ENCODE results near the gene CRYBG2. TPM values are rescaled to one million over a fixed set of nuclear protein-coding genes. Genes with fewer than 3 reads are reported as not detected.

Gene CRYBG2
- total RNA-seq, 1 donor from 2014 or later: 9.4 TPM

- Mint-ChIP-seq H3K4me3 (peak overlapping the region; percentile 98), H3K4me1 (peaks cover 14% of the 10 kb centered on the region)
Measured at GRCh38 chr1:26305667-26306289, 48.2 kb downstream of the CRYBG2 start.

GRCh38 chr1:26302733-26303405 is 51.1 kb downstream of the CRYBG2 start:
- H3K4me1 Mint-ChIP-seq: peaks cover 17% of the 10 kb centered on the region
- H3K27ac Mint-ChIP-seq: no peak overlapping the region

More at GRCh38 chr1:26305667-26306289, 48.2 kb downstream of the CRYBG2 start:
- no peak for DNase-seq (ENCODE audit: low spot score in 2 of 2, unreplicated experiment in 2 of 2)
- Mint-ChIP-seq H3K36me3 (no peaks in the 10 kb centered on the region), H3K27ac (peak overlapping the region; percentile 95), H3K9me3 (no peaks in the 10 kb centered on the region), H3K27me3 (ENCODE audit: low read depth) (no peaks in the 10 kb centered on the region)
- TF ChIP-seq, protein P1, sequence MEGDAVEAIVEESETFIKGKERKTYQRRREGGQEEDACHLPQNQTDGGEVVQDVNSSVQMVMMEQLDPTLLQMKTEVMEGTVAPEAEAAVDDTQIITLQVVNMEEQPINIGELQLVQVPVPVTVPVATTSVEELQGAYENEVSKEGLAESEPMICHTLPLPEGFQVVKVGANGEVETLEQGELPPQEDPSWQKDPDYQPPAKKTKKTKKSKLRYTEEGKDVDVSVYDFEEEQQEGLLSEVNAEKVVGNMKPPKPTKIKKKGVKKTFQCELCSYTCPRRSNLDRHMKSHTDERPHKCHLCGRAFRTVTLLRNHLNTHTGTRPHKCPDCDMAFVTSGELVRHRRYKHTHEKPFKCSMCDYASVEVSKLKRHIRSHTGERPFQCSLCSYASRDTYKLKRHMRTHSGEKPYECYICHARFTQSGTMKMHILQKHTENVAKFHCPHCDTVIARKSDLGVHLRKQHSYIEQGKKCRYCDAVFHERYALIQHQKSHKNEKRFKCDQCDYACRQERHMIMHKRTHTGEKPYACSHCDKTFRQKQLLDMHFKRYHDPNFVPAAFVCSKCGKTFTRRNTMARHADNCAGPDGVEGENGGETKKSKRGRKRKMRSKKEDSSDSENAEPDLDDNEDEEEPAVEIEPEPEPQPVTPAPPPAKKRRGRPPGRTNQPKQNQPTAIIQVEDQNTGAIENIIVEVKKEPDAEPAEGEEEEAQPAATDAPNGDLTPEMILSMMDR (IDR thresholded peaks at IDR 0.05; ENCODE audit: unreplicated experiment): no peak

DNA sequence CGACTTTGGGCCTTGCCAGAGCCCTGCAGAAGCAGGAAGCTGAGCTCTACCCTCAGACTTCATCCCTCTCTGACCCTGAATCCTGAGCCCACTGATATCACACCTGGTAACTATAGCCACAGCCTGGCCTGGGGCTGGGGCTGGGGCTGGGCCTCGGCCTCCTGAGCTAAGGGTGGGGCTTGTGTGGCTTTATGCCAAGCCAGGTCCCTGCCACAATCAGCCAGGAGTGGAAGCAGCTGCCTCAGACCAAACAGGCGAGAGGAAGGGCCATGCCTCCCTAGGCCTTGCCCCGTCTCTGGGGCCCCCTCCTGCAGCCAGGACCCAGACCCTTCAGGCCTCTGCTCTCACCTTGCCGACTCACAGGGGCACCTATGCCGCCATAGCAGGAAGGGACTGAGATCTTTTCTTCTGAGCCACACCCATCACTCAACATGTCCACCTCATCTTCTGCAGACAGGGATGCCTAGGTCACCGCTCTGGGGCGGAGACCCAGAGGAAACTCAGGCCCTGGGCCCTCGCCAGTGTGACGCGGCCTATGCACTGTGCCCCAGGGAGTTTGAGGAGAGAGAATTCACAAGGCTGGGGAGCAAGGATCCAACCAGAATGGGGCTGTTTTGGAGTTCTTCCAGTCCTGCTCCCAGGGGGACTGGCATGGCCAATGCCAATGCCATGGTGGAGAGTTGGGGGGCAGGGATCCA is 53.2 kb downstream of the CRYBG2 start:
- no peaks in the 10 kb centered on the region for H3K36me3 Mint-ChIP-seq
- H3K27me3 Mint-ChIP-seq (ENCODE audit: low read depth): no peaks in the 10 kb centered on the region
- DNase-seq (ENCODE audit: low spot score in 2 of 2, unreplicated experiment in 2 of 2): no peak
- TF ChIP-seq, protein P1 (IDR thresholded peaks at IDR 0.05; ENCODE audit: unreplicated experiment): no peak
- no peak overlapping the region for H3K4me3 Mint-ChIP-seq
- H3K4me1 Mint-ChIP-seq: peaks cover 5% of the 10 kb centered on the region
- H3K9me3 Mint-ChIP-seq: no peaks in the 10 kb centered on the region
- no peak overlapping the region for H3K27ac Mint-ChIP-seq

More at GRCh38 chr1:26302733-26303405, 51.1 kb downstream of the CRYBG2 start:
- no peak for DNase-seq (ENCODE audit: low spot score in 2 of 2, unreplicated experiment in 2 of 2)
- TF ChIP-seq, protein P1 (IDR thresholded peaks at IDR 0.05; ENCODE audit: unreplicated experiment): no peak
- H3K9me3 Mint-ChIP-seq: no peaks in the 10 kb centered on the region
- H3K4me3 Mint-ChIP-seq: no peak overlapping the region
- H3K27me3 Mint-ChIP-seq (ENCODE audit: low read depth): no peaks in the 10 kb centered on the region
- no peaks in the 10 kb centered on the region for H3K36me3 Mint-ChIP-seq

DNA sequence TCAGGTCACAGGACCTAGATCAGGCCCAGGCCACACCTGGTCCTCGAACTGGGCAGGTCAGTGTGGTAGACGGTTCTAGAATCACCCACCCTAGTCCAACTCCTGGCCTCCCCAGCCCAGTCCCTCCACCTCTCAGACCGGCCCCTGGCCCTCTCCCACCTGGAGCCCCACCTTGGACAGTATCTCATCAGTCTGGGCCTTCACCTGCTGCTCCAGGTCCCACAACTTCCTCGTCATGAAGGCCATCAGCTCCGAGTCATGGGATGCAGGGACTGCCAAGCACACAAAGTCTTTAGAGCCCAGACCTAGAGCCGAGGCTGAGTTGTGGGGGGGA is 56.2 kb downstream of the CRYBG2 start:
- peaks cover 2% of the 10 kb centered on the region for H3K36me3 Mint-ChIP-seq
- H3K27ac Mint-ChIP-seq: no peak overlapping the region
- no peak overlapping the region for H3K4me3 Mint-ChIP-seq
- H3K4me1 Mint-ChIP-seq: peaks cover 3% of the 10 kb centered on the region
- DNase-seq (ENCODE audit: low spot score in 2 of 2, unreplicated experiment in 2 of 2): no peak
- no peaks in the 10 kb centered on the region for H3K27me3 Mint-ChIP-seq (ENCODE audit: low read depth)
- no peaks in the 10 kb centered on the region for H3K9me3 Mint-ChIP-seq
- TF ChIP-seq, protein P1 (IDR thresholded peaks at IDR 0.05; ENCODE audit: unreplicated experiment): no peak

- TF ChIP-seq, protein P1 (IDR thresholded peaks at IDR 0.05; ENCODE audit: unreplicated experiment): no peak
- Mint-ChIP-seq H3K4me3 (no peak overlapping the region), H3K27ac (no peak overlapping the region), H3K36me3 (peaks cover 2% of the 10 kb centered on the region), H3K27me3 (ENCODE audit: low read depth) (no peaks in the 10 kb centered on the region), H3K4me1 (peaks cover 3% of the 10 kb centered on the region), H3K9me3 (no peaks in the 10 kb centered on the region)
- DNase-seq (ENCODE audit: low spot score in 2 of 2, unreplicated experiment in 2 of 2): no peak
Measured at GRCh38 chr1:26297057-26297790, 56.7 kb downstream of the CRYBG2 start.
